ENCODE measurements around the gene THAP7.

THAP7 gene

DNA sequence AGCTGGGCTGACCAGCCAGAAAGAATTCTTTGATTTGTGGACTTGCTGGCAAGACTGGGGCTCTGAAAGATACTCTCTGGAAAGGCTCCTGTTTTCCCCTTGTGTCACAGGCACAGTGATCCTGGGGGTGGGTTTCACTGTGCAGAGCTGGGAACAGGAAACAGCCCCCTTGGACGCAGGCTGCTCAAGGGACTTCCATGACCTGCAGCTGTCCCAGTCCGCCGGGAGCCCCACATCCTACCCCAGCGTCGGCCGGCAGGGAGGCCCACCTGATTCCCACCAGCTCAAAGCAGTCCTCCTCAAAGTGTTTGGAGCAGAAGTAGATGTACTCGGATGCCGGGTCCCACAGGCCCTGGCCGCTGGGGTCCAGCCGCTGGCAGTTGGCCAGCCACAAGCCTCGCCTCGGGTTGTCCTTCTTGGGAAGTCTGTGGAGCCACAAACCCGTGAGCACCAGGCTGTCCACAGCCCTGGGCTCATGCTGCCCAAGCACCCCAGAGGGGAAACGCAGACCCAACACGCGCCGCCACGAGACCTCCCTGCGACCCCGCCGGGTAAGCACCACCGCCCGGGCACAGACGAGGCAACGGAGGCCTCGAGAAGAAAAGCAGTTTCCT, 824 bp downstream of the THAP7 start:
- Histone ChIP-seq H3K36me3 (ENCODE audit: insufficient read depth, low read length) (peaks cover 52% of the 10 kb centered on the region), H3K4me2 (ENCODE audit: insufficient read depth, low read length) (peak overlapping the region; percentile 100), H3K27ac (ENCODE audit: low read length) (peak overlapping the region; percentile 95), H3K4me1 (ENCODE audit: insufficient read depth, low read length) (peaks cover 36% of the 10 kb centered on the region), H2AFZ (ENCODE audit: low read depth, low read length) (peak overlapping the region; percentile 89), H3K4me3 (ENCODE audit: low read depth in 1 of 2, low read length in 2 of 2) (peak overlapping the region; percentile 84 to 99), H3K9ac (ENCODE audit: low read depth, low read length) (peak overlapping the region; percentile 93), H3K79me2 (ENCODE audit: insufficient read depth, low read length) (peaks cover 40% of the 10 kb centered on the region), H4K20me1 (ENCODE audit: insufficient read depth, low read length) (peaks cover 26% of the 10 kb centered on the region), H3K27me3 (ENCODE audit: insufficient read depth, low read length, poor library complexity) (no peaks in the 10 kb centered on the region), H3K9me3 (ENCODE audit: insufficient read depth, low read length, severe bottlenecking) (no peaks in the 10 kb centered on the region)
- DNase-seq (peak; percentile 36), ATAC-seq (ENCODE audit: insufficient read depth, low read depth) (no peak; the same call in 2 of the 3 replicates)
- no peak for TF ChIP-seq EZH2 (IDR thresholded peaks at IDR 0.05; ENCODE audit: borderline replicate concordance, low read depth, low read length, severe bottlenecking)
- TF ChIP-seq, protein P1, sequence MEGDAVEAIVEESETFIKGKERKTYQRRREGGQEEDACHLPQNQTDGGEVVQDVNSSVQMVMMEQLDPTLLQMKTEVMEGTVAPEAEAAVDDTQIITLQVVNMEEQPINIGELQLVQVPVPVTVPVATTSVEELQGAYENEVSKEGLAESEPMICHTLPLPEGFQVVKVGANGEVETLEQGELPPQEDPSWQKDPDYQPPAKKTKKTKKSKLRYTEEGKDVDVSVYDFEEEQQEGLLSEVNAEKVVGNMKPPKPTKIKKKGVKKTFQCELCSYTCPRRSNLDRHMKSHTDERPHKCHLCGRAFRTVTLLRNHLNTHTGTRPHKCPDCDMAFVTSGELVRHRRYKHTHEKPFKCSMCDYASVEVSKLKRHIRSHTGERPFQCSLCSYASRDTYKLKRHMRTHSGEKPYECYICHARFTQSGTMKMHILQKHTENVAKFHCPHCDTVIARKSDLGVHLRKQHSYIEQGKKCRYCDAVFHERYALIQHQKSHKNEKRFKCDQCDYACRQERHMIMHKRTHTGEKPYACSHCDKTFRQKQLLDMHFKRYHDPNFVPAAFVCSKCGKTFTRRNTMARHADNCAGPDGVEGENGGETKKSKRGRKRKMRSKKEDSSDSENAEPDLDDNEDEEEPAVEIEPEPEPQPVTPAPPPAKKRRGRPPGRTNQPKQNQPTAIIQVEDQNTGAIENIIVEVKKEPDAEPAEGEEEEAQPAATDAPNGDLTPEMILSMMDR (IDR thresholded peaks at IDR 0.05; ENCODE audit: borderline replicate concordance, extremely low read depth, low read length, poor library complexity, severe bottlenecking): no peak

DNA sequence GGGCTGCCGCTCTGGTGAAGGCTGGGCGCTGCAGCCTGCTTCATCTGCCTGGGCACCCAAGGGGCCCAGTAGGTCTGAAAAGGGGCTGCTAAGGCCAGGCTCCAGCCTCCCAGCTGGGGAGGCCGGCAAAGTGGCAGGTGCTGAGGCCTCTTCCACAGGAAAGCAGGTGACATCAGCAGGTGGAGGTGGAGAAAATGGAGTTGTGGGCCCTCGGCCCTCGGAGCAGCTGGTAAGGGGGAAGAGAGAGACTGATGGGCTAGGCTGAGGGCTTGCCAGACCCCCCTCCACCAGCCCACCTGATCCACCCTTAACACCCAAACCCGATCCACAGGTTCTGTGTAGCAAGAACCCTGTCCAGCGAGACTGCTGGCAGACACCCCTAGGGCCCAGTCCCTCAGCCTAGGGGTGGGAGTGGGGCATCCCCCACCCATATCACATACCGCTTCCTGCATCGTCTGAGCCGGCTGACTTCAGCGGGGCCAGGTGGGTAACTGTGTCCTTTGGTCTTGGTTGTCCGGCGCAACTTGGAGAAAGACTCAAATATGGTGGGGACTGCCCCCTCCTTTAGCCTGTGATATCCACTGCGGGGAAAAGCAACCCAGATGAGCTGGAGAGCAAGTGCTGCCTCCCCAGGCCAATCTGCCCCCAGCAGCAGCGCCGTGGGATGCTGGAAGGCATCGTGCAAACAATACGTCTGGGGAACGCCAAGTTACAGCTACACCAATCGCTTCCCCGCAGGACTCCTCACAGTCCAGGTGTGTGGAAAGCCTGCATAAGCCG, 1.5 kb downstream of the THAP7 start:
- Histone ChIP-seq H3K9me3 (ENCODE audit: insufficient read depth, low read length, severe bottlenecking) (no peaks in the 10 kb centered on the region), H3K36me3 (ENCODE audit: insufficient read depth, low read length) (peaks cover 59% of the 10 kb centered on the region), H3K27ac (ENCODE audit: low read length) (peak overlapping the region; percentile 95), H4K20me1 (ENCODE audit: insufficient read depth, low read length) (peaks cover 26% of the 10 kb centered on the region), H3K79me2 (ENCODE audit: insufficient read depth, low read length) (peaks cover 40% of the 10 kb centered on the region), H3K4me1 (ENCODE audit: insufficient read depth, low read length) (peaks cover 36% of the 10 kb centered on the region), H2AFZ (ENCODE audit: low read depth, low read length) (no peak overlapping the region), H3K4me3 (ENCODE audit: low read depth in 1 of 2, low read length in 2 of 2) (peak overlapping the region; percentile 84 to 99; a peak in 3 of 4 replicates), H3K9ac (ENCODE audit: low read depth, low read length) (peak overlapping the region; percentile 93), H3K4me2 (ENCODE audit: insufficient read depth, low read length) (peak overlapping the region; percentile 100), H3K27me3 (ENCODE audit: insufficient read depth, low read length, poor library complexity) (no peaks in the 10 kb centered on the region)
- DNase-seq (peak; percentile 27), ATAC-seq (ENCODE audit: insufficient read depth, low read depth) (no peak)
- no peak for TF ChIP-seq EZH2 (IDR thresholded peaks at IDR 0.05; ENCODE audit: borderline replicate concordance, low read depth, low read length, severe bottlenecking)
- TF ChIP-seq, protein P1 (IDR thresholded peaks at IDR 0.05; ENCODE audit: borderline replicate concordance, extremely low read depth, low read length, poor library complexity, severe bottlenecking): peak; percentile 23

DNA sequence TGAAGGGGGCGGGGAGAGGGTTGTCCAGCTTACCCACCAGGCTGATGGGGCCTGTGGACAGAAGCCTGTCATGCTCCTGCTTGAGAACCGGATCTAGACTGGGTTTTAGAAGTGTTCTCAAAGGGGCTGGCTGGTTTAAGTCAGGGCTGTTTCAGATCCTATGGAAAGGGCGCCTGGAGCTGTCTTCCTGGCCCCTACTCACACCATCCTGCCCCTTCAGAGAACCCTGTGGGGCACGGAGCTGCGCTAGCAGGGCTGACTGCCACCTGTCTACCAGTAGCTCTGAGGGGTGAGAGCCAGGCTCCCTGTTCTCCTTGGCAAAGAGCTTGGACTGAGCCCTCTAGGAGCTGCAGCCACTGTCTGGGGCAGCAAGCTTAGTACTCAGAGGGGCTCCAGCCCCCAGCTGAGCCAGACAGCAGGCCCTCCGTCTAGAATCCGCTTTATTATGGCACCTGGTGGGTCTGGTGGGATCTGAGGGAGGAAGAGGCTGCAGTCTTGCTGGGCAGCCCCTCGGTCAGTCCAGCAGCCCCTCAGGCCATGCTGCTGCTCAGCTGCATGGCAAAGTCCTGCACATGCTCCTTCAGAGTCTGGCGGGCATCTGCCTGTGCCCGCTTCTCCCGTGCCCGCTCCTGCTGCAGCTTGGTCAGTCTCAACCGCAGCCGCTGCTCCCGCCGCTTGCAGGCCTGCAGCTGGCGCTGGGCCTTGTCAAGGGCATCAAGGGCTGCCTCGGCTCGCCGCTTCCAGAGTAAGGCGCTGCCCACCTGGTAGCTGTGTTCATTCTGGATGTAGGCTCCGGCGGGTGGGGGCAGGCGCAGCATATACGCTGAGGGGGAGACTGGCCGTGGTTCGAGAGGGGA, 2.3 kb downstream of the THAP7 start:
- peaks cover 26% of the 10 kb centered on the region for H4K20me1 ChIP-seq (ENCODE audit: insufficient read depth, low read length)
- no peak overlapping the region; the same call in 1 of the 2 replicates for H3K27ac ChIP-seq (ENCODE audit: low read length)
- H2AFZ ChIP-seq (ENCODE audit: low read depth, low read length): no peak overlapping the region
- H3K4me2 ChIP-seq (ENCODE audit: insufficient read depth, low read length): peak overlapping the region; percentile 100
- ATAC-seq (ENCODE audit: insufficient read depth, low read depth) (no peak), DNase-seq (no peak)
- peaks cover 40% of the 10 kb centered on the region for H3K79me2 ChIP-seq (ENCODE audit: insufficient read depth, low read length)
- no peaks in the 10 kb centered on the region for H3K27me3 ChIP-seq (ENCODE audit: insufficient read depth, low read length, poor library complexity)
- H3K36me3 ChIP-seq (ENCODE audit: insufficient read depth, low read length): peaks cover 66% of the 10 kb centered on the region
- H3K9ac ChIP-seq (ENCODE audit: low read depth, low read length): peak overlapping the region; percentile 93
- peak overlapping the region in 1 of 2 experiments; percentile 84; a peak in 3 of 4 replicates for H3K4me3 ChIP-seq (ENCODE audit: low read depth in 1 of 2, low read length in 2 of 2)
- peaks cover 36% of the 10 kb centered on the region for H3K4me1 ChIP-seq (ENCODE audit: insufficient read depth, low read length)
- no peak for TF ChIP-seq EZH2 (IDR thresholded peaks at IDR 0.05; ENCODE audit: borderline replicate concordance, low read depth, low read length, severe bottlenecking)
- TF ChIP-seq, protein P1 (IDR thresholded peaks at IDR 0.05; ENCODE audit: borderline replicate concordance, extremely low read depth, low read length, poor library complexity, severe bottlenecking): no peak
- H3K9me3 ChIP-seq (ENCODE audit: insufficient read depth, low read length, severe bottlenecking): no peaks in the 10 kb centered on the region

All from DND-41 (cell line).